ENCODE measurements around the gene GNGT2.

- TF ChIP-seq CTCF (conservative IDR thresholded peaks at IDR 0.05): no peak
- no peak for TF ChIP-seq EZH2 (IDR thresholded peaks at IDR 0.05; ENCODE audit: low read depth)
These were observed 19.4 kb downstream of the GNGT2 start for GRCh38 chr17:49190932-49191331.

Measured in PC-9 (cell line).